ENCODE measurements around the gene RPH3AL.

DNA sequence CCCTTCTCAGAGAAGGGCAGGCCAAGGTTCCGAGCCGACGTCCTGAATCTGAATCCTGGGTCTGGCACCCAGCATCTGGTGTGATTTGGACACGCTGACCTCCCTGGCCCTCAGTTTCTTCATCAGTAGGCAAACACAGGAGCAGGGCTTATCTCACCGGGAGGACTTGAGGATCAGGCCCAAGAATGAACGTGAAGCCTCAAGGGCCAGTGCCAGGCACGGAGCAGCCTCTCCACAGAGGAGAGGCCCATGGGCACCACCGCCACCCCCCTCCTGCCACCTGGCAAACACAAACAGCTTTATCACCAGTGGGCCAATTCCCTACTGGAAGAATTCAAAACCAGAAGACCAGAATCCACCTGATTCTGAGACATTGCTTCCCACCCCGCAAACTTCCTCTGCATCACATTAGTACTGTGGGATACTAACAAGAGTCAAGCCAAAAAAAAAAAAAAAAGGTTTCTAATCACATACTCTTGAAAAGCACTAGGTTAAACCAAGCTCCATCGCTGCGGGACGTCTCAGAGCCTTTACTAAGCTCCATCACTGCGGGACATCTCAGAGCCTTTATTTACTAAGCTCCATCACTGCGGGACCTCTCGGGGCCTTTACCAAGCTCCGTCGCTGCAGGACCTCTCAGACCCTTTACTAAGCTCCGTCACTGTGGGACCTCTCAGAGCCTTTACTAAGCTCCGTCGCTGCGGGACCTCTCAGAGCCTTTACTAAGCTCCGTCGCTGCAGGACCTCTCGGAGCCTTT is 103.2 kb downstream of the RPH3AL start:
- TF ChIP-seq, protein P1, sequence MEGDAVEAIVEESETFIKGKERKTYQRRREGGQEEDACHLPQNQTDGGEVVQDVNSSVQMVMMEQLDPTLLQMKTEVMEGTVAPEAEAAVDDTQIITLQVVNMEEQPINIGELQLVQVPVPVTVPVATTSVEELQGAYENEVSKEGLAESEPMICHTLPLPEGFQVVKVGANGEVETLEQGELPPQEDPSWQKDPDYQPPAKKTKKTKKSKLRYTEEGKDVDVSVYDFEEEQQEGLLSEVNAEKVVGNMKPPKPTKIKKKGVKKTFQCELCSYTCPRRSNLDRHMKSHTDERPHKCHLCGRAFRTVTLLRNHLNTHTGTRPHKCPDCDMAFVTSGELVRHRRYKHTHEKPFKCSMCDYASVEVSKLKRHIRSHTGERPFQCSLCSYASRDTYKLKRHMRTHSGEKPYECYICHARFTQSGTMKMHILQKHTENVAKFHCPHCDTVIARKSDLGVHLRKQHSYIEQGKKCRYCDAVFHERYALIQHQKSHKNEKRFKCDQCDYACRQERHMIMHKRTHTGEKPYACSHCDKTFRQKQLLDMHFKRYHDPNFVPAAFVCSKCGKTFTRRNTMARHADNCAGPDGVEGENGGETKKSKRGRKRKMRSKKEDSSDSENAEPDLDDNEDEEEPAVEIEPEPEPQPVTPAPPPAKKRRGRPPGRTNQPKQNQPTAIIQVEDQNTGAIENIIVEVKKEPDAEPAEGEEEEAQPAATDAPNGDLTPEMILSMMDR (IDR thresholded peaks at IDR 0.05), result no peak
- TF ChIP-seq POLR2A (IDR thresholded peaks at IDR 0.05), result no peak

Data from testis (tissue), 2 donors.